PC-9 (cell line): Measurements from ENCODE around the gene TDRD9.

Source experiments
- EZH2 ChIP-seq: fragments of 200-600 bp; sonication (generic); IDR thresholded peaks from 2 replicates; pipeline ENCODE4 v1.8.0; 2017; ENCODE audit warnings: antibody characterized with exemption, low read depth
- TF ChIP-seq, protein P1 (sequence below): fragments of 200-600 bp; sonication (generic); conservative IDR thresholded peaks from 2 replicates; pipeline ENCODE4 v1.6.1; 2017; ENCODE audit warnings: mixed run types, antibody characterized with exemption, mild to moderate bottlenecking, moderate library complexity

DNA sequence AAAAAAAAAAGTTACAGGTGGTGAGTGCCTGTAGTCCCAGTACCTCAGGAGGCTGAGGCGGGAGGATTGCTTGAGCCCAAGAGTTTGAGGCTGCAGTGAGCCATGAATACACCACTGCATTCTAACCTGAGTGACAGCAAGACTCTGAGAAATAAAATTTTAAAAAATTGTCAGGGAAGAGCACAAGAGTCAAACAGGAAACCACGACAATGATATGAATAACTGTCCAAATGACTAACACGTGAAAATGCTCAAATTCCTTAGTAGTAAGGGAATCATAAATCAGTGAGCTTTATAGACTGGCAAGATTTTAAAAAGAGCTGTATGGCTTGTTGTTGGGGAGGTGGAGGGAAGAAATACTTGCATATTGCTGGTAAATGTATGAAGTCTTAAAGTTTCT, 144.3 kb downstream of the TDRD9 start:
- TF ChIP-seq, protein P1, sequence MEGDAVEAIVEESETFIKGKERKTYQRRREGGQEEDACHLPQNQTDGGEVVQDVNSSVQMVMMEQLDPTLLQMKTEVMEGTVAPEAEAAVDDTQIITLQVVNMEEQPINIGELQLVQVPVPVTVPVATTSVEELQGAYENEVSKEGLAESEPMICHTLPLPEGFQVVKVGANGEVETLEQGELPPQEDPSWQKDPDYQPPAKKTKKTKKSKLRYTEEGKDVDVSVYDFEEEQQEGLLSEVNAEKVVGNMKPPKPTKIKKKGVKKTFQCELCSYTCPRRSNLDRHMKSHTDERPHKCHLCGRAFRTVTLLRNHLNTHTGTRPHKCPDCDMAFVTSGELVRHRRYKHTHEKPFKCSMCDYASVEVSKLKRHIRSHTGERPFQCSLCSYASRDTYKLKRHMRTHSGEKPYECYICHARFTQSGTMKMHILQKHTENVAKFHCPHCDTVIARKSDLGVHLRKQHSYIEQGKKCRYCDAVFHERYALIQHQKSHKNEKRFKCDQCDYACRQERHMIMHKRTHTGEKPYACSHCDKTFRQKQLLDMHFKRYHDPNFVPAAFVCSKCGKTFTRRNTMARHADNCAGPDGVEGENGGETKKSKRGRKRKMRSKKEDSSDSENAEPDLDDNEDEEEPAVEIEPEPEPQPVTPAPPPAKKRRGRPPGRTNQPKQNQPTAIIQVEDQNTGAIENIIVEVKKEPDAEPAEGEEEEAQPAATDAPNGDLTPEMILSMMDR: no peak
- no peak for TF ChIP-seq EZH2
